Loucy (cell line): ENCODE data around the gene SPATC1L.

Experiments used
- H2AFZ ChIP-seq: fragments of 200-600 bp; sonication (generic); 2 replicates; pipeline ENCODE4 v1.6.0; 2016; ENCODE audit warnings: antibody characterized with exemption, mild to moderate bottlenecking, low read length, moderate library complexity
- H3F3A ChIP-seq: fragments of 200-600 bp; 2 replicates; pipeline ENCODE4 v1.6.0; 2016; ENCODE audit warnings: antibody characterized with exemption, low read depth, mild to moderate bottlenecking
- H3K27me3 ChIP-seq: fragments of 200-600 bp; sonication (generic); 2 replicates; pipeline ENCODE4 v1.6.1; 2014; ENCODE audit warnings: low read length, mild to moderate bottlenecking; ENCODE audit not compliant: insufficient read depth, poor library complexity, severe bottlenecking
- H3K36me3 ChIP-seq: fragments of 200-600 bp; sonication (generic); 2 replicates; pipeline ENCODE4 v1.6.1; 2016; ENCODE audit warnings: low read length; ENCODE audit not compliant: insufficient read depth
- H3K4me1 ChIP-seq: fragments of 200-600 bp; sonication (generic); 2 replicates; pipeline ENCODE4 v1.5.1; 2014; ENCODE audit warnings: low read length, mild to moderate bottlenecking; ENCODE audit not compliant: insufficient read depth, poor library complexity, severe bottlenecking
- H3K4me2 ChIP-seq: fragments of 200-600 bp; sonication (generic); 2 replicates; pipeline ENCODE4 v1.6.0; 2014; ENCODE audit warnings: antibody characterized with exemption, low read length, low read depth, mild to moderate bottlenecking; ENCODE audit not compliant: poor library complexity, severe bottlenecking
- H3K4me3 ChIP-seq: fragments of 200-600 bp; sonication (generic); 2 replicates; pipeline ENCODE4 v1.5.1; 2014; ENCODE audit warnings: low read length, mild to moderate bottlenecking, mixed read lengths; ENCODE audit not compliant: poor library complexity, severe bottlenecking
- H3K79me2 ChIP-seq: fragments of 200-600 bp; sonication (generic); 2 replicates; pipeline ENCODE4 v1.6.1; 2014; ENCODE audit warnings: low read length; ENCODE audit not compliant: insufficient read depth
- H3K9ac ChIP-seq: fragments of 200-600 bp; sonication (generic); 2 replicates; pipeline ENCODE4 v1.6.0; 2014; ENCODE audit warnings: mild to moderate bottlenecking, low read depth, low read length, moderate library complexity; ENCODE audit not compliant: poor library complexity, severe bottlenecking
- H3K9me2 ChIP-seq: fragments of 200-600 bp; sonication (generic); replicated peaks from 2 replicates; pipeline ENCODE4 v1.6.1; 2016; ENCODE audit warnings: low read depth, low read length, mixed read lengths
- H3K9me3 ChIP-seq: fragments of 200-600 bp; sonication (generic); 2 replicates; pipeline ENCODE4 v1.6.1; 2014; ENCODE audit warnings: mild to moderate bottlenecking, antibody characterized with exemption, low read length, low read depth; ENCODE audit not compliant: insufficient read depth
- H4K20me1 ChIP-seq: fragments of 200-600 bp; sonication (generic); 2 replicates; pipeline ENCODE4 v1.6.0; 2014; ENCODE audit warnings: antibody characterized with exemption, low read length, mild to moderate bottlenecking; ENCODE audit not compliant: insufficient read depth, poor library complexity, severe bottlenecking
- EZH2phosphoT487 ChIP-seq: fragments of 200-600 bp; IDR thresholded peaks from 2 replicates; pipeline ENCODE4 v1.6.1; 2018; ENCODE audit warnings: antibody characterized with exemption, mild to moderate bottlenecking, moderate library complexity, borderline replicate concordance
- TF ChIP-seq, protein P1 (sequence below): fragments of 200-600 bp; sonication (generic); conservative IDR thresholded peaks from 2 replicates; pipeline ENCODE4 v1.5.1; 2014; ENCODE audit warnings: mild to moderate bottlenecking, antibody characterized with exemption, low read length

SPATC1L gene

DNA sequence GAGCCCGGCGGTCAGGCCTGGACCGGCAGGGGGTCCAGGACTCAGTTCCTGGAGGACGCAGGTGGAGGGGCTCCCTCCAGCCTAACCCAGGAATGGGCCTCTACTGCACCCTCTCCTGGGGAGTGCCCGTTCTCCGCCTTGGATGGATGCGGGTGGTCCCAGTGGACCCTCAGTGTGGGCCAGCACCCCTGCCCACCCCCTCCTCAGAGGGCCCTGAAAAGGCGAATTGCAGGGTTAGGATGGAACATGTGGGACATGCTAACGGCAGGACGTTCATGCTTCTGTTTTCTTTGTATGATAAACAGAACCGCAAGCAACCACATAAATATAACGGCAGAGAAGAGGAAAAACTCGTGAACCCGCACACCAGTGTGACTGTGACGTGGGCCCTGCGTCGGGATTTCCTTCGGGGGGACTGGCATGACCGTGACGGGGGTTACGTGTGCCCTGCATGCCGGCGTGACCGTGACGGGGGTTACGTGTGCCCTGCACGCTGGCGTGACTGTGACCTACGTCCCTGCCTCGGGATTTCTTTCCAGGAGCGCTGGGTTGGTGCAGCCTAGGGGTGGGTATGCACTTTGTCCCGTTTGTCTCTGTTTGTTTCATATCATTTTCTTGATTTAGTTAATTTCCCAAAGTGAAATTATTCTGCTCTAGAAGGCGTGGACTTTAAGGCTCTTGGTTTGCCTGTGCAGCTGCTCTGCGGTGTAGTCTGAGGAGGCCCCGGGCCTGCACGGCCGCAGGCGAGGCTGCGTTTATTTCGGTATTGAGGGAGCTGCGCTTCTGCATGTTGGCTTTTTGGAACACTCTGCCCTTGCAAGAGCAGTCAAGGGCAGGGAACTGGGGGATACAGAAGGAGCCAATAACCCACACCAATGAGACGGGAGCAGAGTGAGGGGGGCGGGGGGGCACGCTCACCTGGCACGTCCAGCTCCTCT lies 32.0 kb downstream of the SPATC1L start:
- Histone ChIP-seq H3K27me3 (no peaks in the 10 kb centered on the region), H3K4me1 (no peaks in the 10 kb centered on the region), H3K9me2 (no peaks in the 10 kb centered on the region), H3K9ac (no peak overlapping the region), H3F3A (no peaks in the 10 kb centered on the region), H3K36me3 (no peaks in the 10 kb centered on the region), H4K20me1 (no peaks in the 10 kb centered on the region), H2AFZ (no peak overlapping the region), H3K4me3 (no peak overlapping the region), H3K79me2 (no peaks in the 10 kb centered on the region), H3K4me2 (no peak overlapping the region), H3K9me3 (no peaks in the 10 kb centered on the region)
- TF ChIP-seq, protein P1, sequence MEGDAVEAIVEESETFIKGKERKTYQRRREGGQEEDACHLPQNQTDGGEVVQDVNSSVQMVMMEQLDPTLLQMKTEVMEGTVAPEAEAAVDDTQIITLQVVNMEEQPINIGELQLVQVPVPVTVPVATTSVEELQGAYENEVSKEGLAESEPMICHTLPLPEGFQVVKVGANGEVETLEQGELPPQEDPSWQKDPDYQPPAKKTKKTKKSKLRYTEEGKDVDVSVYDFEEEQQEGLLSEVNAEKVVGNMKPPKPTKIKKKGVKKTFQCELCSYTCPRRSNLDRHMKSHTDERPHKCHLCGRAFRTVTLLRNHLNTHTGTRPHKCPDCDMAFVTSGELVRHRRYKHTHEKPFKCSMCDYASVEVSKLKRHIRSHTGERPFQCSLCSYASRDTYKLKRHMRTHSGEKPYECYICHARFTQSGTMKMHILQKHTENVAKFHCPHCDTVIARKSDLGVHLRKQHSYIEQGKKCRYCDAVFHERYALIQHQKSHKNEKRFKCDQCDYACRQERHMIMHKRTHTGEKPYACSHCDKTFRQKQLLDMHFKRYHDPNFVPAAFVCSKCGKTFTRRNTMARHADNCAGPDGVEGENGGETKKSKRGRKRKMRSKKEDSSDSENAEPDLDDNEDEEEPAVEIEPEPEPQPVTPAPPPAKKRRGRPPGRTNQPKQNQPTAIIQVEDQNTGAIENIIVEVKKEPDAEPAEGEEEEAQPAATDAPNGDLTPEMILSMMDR, result no peak
- TF ChIP-seq EZH2phosphoT487, result no peak

DNA sequence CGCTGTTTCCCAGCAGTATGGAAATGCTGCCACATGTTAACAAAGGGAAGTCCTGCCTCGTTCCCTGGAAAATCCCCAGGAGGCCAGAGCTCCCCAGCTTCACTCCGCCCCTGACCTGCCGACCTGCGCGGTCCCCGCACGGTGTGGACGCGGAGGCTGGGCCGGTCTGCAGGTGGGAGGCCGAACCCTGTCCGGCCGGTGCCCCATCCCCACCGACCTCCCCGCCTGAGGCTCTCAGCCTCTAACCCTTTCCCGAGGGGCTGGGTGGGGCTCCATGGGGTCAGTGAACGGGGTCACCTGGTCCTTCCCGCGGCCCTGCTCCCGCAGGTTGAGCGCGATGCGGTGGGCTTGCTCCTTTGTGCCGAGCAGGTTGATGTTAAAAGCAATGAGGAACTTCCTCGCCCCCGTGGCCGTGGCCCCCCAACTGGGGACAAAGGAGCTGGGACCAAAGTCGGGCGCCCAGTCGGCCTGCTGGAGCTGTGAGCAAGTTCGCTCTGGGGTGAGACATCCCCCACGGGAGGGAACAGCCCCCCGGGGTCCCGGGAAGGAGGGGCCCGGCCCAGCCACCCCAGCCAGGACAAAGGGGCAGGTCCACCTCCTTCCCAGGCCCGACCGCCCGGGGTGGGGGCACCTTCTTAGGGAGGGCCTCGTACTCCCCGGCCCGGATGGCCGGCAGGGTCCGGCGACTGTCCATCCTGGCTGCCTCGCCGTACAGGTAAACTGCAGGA lies 32.8 kb downstream of the SPATC1L start:
- TF ChIP-seq, protein P1, result no peak
- no peak for TF ChIP-seq EZH2phosphoT487
- no peak overlapping the region for H3K4me3 ChIP-seq

DNA sequence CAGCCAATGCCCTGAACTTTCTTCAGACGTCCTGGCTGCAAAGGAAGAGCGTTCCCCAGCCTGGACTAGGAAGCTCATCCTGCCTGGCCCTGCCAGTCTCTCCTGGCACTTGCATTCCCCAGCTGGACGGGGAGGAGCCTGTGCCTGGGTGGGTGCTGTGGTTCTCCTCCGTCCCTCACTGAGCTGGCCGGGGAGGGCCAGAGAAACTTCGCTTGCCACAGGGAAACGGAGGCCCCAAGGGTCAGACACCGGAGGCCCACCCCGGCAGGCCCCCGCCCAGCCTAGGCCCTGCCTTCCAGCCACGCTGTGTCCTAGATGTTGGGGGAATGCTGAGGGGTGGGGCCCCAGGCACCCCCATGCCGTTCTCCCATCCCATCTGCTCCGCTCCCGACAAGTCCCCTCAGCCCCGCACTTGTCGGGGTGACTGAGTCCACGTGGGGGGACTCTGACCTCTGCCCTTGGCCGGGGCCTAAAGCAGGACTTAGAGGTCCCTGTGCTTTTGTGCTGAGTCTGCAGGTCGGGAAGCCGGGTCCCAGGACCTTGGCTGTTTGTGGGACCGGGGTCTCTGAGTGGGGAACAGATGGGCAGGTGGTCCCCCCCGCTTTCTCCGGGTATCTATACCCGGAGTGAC lies 33.7 kb downstream of the SPATC1L start:
- no peaks in the 10 kb centered on the region for H3K36me3 ChIP-seq

More for the DNA sequence above, 32.8 kb downstream of the SPATC1L start:
- Histone ChIP-seq H2AFZ (no peak overlapping the region), H3K4me2 (no peak overlapping the region), H3K9me2 (no peaks in the 10 kb centered on the region), H3K27me3 (no peaks in the 10 kb centered on the region), H3K36me3 (no peaks in the 10 kb centered on the region), H3K9me3 (no peaks in the 10 kb centered on the region), H3K4me1 (no peaks in the 10 kb centered on the region), H3F3A (no peaks in the 10 kb centered on the region), H3K9ac (no peak overlapping the region), H3K79me2 (no peaks in the 10 kb centered on the region), H4K20me1 (no peaks in the 10 kb centered on the region)

More for the DNA sequence above, 33.7 kb downstream of the SPATC1L start:
- no peak overlapping the region for H3K4me3 ChIP-seq
- TF ChIP-seq, protein P1, result no peak
- no peak for TF ChIP-seq EZH2phosphoT487
- H3K4me2 ChIP-seq, result no peak overlapping the region
- no peaks in the 10 kb centered on the region for H3K9me3 ChIP-seq
- H3K9ac ChIP-seq, result no peak overlapping the region
- H3K9me2 ChIP-seq, result no peaks in the 10 kb centered on the region
- H4K20me1 ChIP-seq, result no peaks in the 10 kb centered on the region
- H3K4me1 ChIP-seq, result no peaks in the 10 kb centered on the region
- no peaks in the 10 kb centered on the region for H3K79me2 ChIP-seq
- H3K27me3 ChIP-seq, result no peaks in the 10 kb centered on the region
- no peaks in the 10 kb centered on the region for H3F3A ChIP-seq
- H2AFZ ChIP-seq, result no peak overlapping the region
